ENCODE results near the gene OTULIN.

The OTULIN gene

GRCh38 chr5:14678773-14679334 lies 14.3 kb downstream of the OTULIN start:
- TF ChIP-seq, protein P1, sequence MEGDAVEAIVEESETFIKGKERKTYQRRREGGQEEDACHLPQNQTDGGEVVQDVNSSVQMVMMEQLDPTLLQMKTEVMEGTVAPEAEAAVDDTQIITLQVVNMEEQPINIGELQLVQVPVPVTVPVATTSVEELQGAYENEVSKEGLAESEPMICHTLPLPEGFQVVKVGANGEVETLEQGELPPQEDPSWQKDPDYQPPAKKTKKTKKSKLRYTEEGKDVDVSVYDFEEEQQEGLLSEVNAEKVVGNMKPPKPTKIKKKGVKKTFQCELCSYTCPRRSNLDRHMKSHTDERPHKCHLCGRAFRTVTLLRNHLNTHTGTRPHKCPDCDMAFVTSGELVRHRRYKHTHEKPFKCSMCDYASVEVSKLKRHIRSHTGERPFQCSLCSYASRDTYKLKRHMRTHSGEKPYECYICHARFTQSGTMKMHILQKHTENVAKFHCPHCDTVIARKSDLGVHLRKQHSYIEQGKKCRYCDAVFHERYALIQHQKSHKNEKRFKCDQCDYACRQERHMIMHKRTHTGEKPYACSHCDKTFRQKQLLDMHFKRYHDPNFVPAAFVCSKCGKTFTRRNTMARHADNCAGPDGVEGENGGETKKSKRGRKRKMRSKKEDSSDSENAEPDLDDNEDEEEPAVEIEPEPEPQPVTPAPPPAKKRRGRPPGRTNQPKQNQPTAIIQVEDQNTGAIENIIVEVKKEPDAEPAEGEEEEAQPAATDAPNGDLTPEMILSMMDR (conservative IDR thresholded peaks at IDR 0.05; ENCODE audit: control insufficient read depth, insufficient read depth, low read depth, low read length) = no peak
- no peak for DNase-seq (ENCODE audit: low read depth)
- no peak overlapping the region for H3K4me3 ChIP-seq (ENCODE audit: control insufficient read depth, low read depth, low read length)

DNA sequence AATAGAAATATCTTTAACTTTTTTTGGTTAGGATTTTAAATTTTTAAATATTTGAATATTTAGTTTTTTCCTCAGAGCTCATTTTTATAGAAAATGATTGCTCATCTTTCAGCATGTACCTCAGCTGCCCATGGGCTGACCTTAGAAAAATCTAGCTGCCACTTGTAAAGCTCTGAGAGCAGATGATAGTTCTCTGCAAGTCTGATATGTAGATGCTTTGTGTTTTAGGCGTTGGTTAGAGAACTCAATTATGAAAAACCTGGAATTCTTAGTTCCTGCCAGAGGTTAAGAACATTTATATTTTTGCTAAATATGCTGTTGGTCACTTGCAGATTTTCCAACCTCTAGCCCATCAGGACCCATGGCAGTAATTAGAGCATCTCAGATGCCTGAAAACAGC lies 15.1 kb downstream of the OTULIN start:
- TF ChIP-seq, protein P1 (conservative IDR thresholded peaks at IDR 0.05; ENCODE audit: control insufficient read depth, insufficient read depth, low read depth, low read length) = no peak
- H3K4me3 ChIP-seq (ENCODE audit: control insufficient read depth, low read depth, low read length) = no peak overlapping the region
- no peak for DNase-seq (ENCODE audit: low read depth)

GRCh38 chr5:14681236-14681752 lies 16.8 kb downstream of the OTULIN start:
- H3K4me3 ChIP-seq (ENCODE audit: control insufficient read depth, low read depth, low read length) = no peak overlapping the region
- no peak for DNase-seq (ENCODE audit: low read depth)
- TF ChIP-seq, protein P1 (conservative IDR thresholded peaks at IDR 0.05; ENCODE audit: control insufficient read depth, insufficient read depth, low read depth, low read length) = no peak

GRCh38 chr5:14683906-14684455 lies 19.5 kb downstream of the OTULIN start:
- no peak overlapping the region for H3K4me3 ChIP-seq (ENCODE audit: control insufficient read depth, low read depth, low read length)
- TF ChIP-seq, protein P1 (conservative IDR thresholded peaks at IDR 0.05; ENCODE audit: control insufficient read depth, insufficient read depth, low read depth, low read length) = no peak
- no peak for DNase-seq (ENCODE audit: low read depth)

DNA sequence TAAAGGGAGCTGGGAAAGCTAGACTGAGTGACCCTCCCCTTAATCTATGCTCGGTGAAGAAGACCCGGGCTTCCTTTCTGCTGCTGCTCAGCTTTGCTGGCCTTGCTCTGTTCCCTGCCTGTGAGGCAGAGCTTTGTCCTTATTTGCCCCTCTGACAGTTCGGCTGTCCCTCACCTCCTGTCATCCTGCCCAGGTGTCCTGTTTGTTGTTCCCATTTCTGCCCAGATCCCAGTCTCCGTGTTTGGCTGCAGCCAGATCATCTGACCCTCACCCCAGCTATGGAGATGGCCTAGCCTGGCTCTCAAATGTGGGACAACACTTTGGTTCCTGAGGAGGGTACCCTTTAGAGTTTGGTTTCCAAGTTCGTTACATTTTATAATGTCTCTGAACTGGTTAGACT lies 20.2 kb downstream of the OTULIN start:
- no peak overlapping the region for H3K4me3 ChIP-seq (ENCODE audit: control insufficient read depth, low read depth, low read length)
- TF ChIP-seq, protein P1 (conservative IDR thresholded peaks at IDR 0.05; ENCODE audit: control insufficient read depth, insufficient read depth, low read depth, low read length) = no peak
- DNase-seq (ENCODE audit: low read depth) = no peak

DNA sequence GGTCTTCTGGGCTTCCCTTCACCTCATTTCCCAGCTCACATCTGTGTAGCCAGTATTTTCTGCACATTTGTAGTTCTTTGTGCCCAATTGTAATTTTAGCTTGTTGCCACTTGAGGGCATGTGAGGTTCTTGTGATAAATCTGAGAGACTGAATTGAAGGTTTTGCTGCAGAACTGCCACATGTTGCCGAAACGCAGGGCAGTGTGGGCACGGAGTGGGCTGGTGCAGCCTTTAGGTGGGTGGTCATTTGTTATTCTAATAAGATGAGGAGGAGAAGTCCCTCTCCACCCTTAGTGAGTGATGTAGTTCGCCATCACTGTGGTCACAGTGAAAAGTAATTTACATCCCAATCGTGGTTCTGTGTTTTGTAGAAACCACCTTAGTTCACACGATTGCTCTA lies 21.2 kb downstream of the OTULIN start:
- H3K4me3 ChIP-seq (ENCODE audit: control insufficient read depth, low read depth, low read length) = no peak overlapping the region
- peak; percentile 71 for DNase-seq (ENCODE audit: low read depth)
- TF ChIP-seq, protein P1 (conservative IDR thresholded peaks at IDR 0.05; ENCODE audit: control insufficient read depth, insufficient read depth, low read depth, low read length) = peak; percentile 76

Measured in fibroblast of mammary gland (primary cell).